GM19035 (cell line): ENCODE measurements around the gene DEFB114.

Experiments
- ATAC-seq: cut with Tn5 transposase; IDR thresholded peaks from one replicate; pipeline ENCODE4 v1.9.1; 2021; ENCODE audit not compliant: unreplicated experiment

The DEFB114 gene

GRCh38 chr6:49937017-49937416 lies 26.9 kb downstream of the DEFB114 start:
- no peak for ATAC-seq

- no peak for ATAC-seq
Measured at GRCh38 chr6:49935387-49935786, 28.6 kb downstream of the DEFB114 start.

- no peak for ATAC-seq
Measured at GRCh38 chr6:49934770-49935169, 29.2 kb downstream of the DEFB114 start.

GRCh38 chr6:49933526-49933925 lies 30.4 kb downstream of the DEFB114 start:
- no peak for ATAC-seq

GRCh38 chr6:49929340-49929739 lies 34.6 kb downstream of the DEFB114 start:
- ATAC-seq = no peak

- ATAC-seq = no peak
Measured at GRCh38 chr6:49923826-49924225, 40.1 kb downstream of the DEFB114 start.

- ATAC-seq = no peak
Measured at GRCh38 chr6:49919935-49920644, 43.9 kb downstream of the DEFB114 start.

- ATAC-seq = no peak
Measured at GRCh38 chr6:49919261-49919660, 44.7 kb downstream of the DEFB114 start.

GRCh38 chr6:49918787-49919186 lies 45.2 kb downstream of the DEFB114 start:
- ATAC-seq = no peak

- ATAC-seq = no peak
Measured at GRCh38 chr6:49915035-49915434, 48.9 kb downstream of the DEFB114 start.

GRCh38 chr6:49913636-49914375 lies 50.2 kb downstream of the DEFB114 start:
- no peak for ATAC-seq

GRCh38 chr6:49912196-49912595 lies 51.8 kb downstream of the DEFB114 start:
- no peak for ATAC-seq

GRCh38 chr6:49911252-49911651 lies 52.7 kb downstream of the DEFB114 start:
- ATAC-seq = no peak
